NCI-H69 (cell line): ENCODE data around the gene MAPKAP1.
"Not testable (repeated sequence)": the region's sequence is repeated elsewhere in the genome, so short reads cannot be mapped to it uniquely, and the experiment has no call there.

ENCODE experiments used
- DNase-seq: peaks from one replicate; lab custom pipeline; 2025; lab: John Stamatoyannopoulos, UW

The MAPKAP1 gene

GRCh38 chr9:125411171-125411756 lies 295.7 kb downstream of the MAPKAP1 start:
- no peak for DNase-seq

GRCh38 chr9:125410522-125410894 lies 296.5 kb downstream of the MAPKAP1 start:
- no peak for DNase-seq

GRCh38 chr9:125409637-125410521 lies 297.1 kb downstream of the MAPKAP1 start:
- peak; percentile 95 for DNase-seq

GRCh38 chr9:125409217-125409636 lies 297.8 kb downstream of the MAPKAP1 start:
- peak; percentile 61 for DNase-seq

- DNase-seq, result peak; percentile 90
These were observed 298.8 kb downstream of the MAPKAP1 start for GRCh38 chr9:125407974-125408900.

- peak; percentile 38 for DNase-seq
These were observed 299.5 kb downstream of the MAPKAP1 start for GRCh38 chr9:125407432-125407973.

- DNase-seq, result no peak
These were observed 300.3 kb downstream of the MAPKAP1 start for GRCh38 chr9:125406810-125407087.

GRCh38 chr9:125405938-125406809 lies 300.8 kb downstream of the MAPKAP1 start:
- DNase-seq, result peak; percentile 27

- DNase-seq, result no peak
These were observed 302.3 kb downstream of the MAPKAP1 start for GRCh38 chr9:125404733-125405132.

- peak; percentile 89 for DNase-seq
These were observed 306.0 kb downstream of the MAPKAP1 start for GRCh38 chr9:125400725-125401716.

GRCh38 chr9:125400232-125400631 lies 306.8 kb downstream of the MAPKAP1 start:
- DNase-seq, result not testable (repeated sequence)

GRCh38 chr9:125399666-125400065 lies 307.3 kb downstream of the MAPKAP1 start:
- no peak for DNase-seq

GRCh38 chr9:125399165-125399564 lies 307.8 kb downstream of the MAPKAP1 start:
- DNase-seq, result peak; percentile 48

GRCh38 chr9:125398243-125398642 lies 308.8 kb downstream of the MAPKAP1 start:
- no peak for DNase-seq

- DNase-seq, result peak; percentile 98
These were observed 309.3 kb downstream of the MAPKAP1 start for GRCh38 chr9:125397736-125398135.

GRCh38 chr9:125396799-125397198 lies 310.2 kb downstream of the MAPKAP1 start:
- no peak for DNase-seq

- no peak for DNase-seq
These were observed 313.6 kb downstream of the MAPKAP1 start for GRCh38 chr9:125393426-125393825.

GRCh38 chr9:125391704-125392103 lies 315.3 kb downstream of the MAPKAP1 start:
- peak; percentile 37 for DNase-seq

GRCh38 chr9:125388978-125389377 lies 318.0 kb downstream of the MAPKAP1 start:
- DNase-seq, result no peak
